GM12873 (cell line): ENCODE results near the gene UBE2G2.

Experiments used
- CTCF ChIP-seq: IDR thresholded peaks from 2 replicates; pipeline ENCODE4 v1.5.1; 2012; ENCODE audit warnings: low read depth, mild to moderate bottlenecking, moderate library complexity, low read length, control low read depth; ENCODE audit not compliant: insufficient read depth; ENCODE audit errors: missing control alignments

Gene UBE2G2

GRCh38 chr21:44780137-44780502 is 21.5 kb downstream of the UBE2G2 start:
- no peak for TF ChIP-seq CTCF

- TF ChIP-seq CTCF = no peak
These were observed 22.0 kb downstream of the UBE2G2 start for GRCh38 chr21:44779417-44780136.

GRCh38 chr21:44778983-44779382 is 22.6 kb downstream of the UBE2G2 start:
- no peak for TF ChIP-seq CTCF

GRCh38 chr21:44778499-44778911 is 23.1 kb downstream of the UBE2G2 start:
- TF ChIP-seq CTCF = no peak

GRCh38 chr21:44778094-44778493 is 23.5 kb downstream of the UBE2G2 start:
- TF ChIP-seq CTCF = no peak

GRCh38 chr21:44774972-44775371 is 26.6 kb downstream of the UBE2G2 start:
- TF ChIP-seq CTCF = no peak

GRCh38 chr21:44773291-44773932 is 28.2 kb downstream of the UBE2G2 start:
- no peak for TF ChIP-seq CTCF
